ENCODE data around the gene RRH.

Gene RRH

GRCh38 chr4:109879081-109879480 is 51.3 kb downstream of the RRH start:
- H3K27ac ChIP-seq, result no peak overlapping the region
- H3K4me3 ChIP-seq, result no peak overlapping the region

GRCh38 chr4:109879636-109880314 is 52.0 kb downstream of the RRH start:
- Histone ChIP-seq H3K4me3 (no peak overlapping the region), H3K27ac (no peak overlapping the region)

DNA sequence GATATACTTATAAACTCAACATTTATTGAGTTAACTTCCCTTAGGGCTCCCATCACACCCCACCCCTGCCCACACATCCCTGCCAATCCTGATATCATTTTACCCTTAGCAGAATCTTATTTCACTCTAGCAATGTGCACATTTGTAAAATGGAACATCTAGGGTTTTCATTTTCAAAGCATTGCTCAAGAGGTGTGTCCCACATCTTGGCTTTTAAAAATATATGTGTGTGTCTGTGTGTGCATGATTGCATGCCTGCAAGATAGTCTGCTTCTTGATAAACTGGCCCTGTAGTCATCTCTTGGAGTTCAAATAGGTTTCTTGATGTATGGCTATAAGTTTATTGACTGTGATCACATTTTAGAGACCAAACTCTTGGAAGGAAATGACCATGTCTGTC is 58.5 kb downstream of the RRH start:
- no peak overlapping the region for H3K4me3 ChIP-seq

GRCh38 chr4:109887071-109887470 is 59.3 kb downstream of the RRH start:
- H3K4me3 ChIP-seq, result no peak overlapping the region
- no peak overlapping the region for H3K27ac ChIP-seq

More for the DNA sequence above, 58.5 kb downstream of the RRH start:
- H3K27ac ChIP-seq, result no peak overlapping the region

DNA sequence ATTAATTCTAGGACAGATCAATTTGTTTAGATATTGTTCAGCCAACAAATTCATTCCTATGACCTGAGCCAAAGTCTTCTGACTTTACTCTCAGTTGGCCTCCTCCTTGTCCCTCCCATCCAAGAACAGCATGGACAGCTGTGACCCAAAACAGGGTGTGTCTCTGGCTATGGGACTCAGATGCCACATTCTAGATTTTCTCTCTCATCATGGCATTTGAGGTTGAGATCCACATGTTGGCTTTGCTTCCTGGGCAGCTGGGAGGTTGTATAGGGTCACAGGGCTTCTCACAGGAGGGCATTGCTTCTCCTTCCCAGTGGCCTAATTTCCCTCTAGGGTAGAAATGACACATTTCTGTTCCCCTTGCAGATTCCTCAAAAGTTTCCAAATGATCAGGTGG is 62.3 kb downstream of the RRH start:
- no peak overlapping the region for H3K27ac ChIP-seq
- no peak overlapping the region for H3K4me3 ChIP-seq

Measured in skin epidermis (tissue), 12 donors.